Keratinocyte (primary cell): ENCODE results near the gene DPH1. TPM values are rescaled to one million over a fixed set of nuclear protein-coding genes. Genes with fewer than 3 reads are reported as not detected.

ENCODE experiments used
- DNase-seq: peaks from one replicate; pipeline ENCODE4 v3.0.0-alpha.2; 2011; ENCODE audit warnings: low read depth, missing footprints, low spot score
- FAIRE-seq: peaks from 2 replicates; lab custom pipeline; 2011; peaks lifted over from hg19 to GRCh38; lab: Jason Lieb, UNC
- H2AFZ ChIP-seq: 2 replicates; pipeline ENCODE4 v1.6.0; 2012; ENCODE audit warnings: low read length, control low read depth, inconsistent platforms; ENCODE audit not compliant: control insufficient read depth
- H3K27ac ChIP-seq: 2 replicates; pipeline ENCODE4 v1.5.1; 2011; ENCODE audit warnings: low read length; ENCODE audit not compliant: control insufficient read depth, insufficient read depth
- H3K27me3 ChIP-seq: 3 replicates; pipeline ENCODE4 v1.6.0; 2011; ENCODE audit warnings: low read length; ENCODE audit not compliant: control insufficient read depth, insufficient read depth; ENCODE audit errors: extremely low read depth
- H3K36me3 ChIP-seq, 2 experiments: 2 replicates in 1 of 2; 3 replicates in 1 of 2; pipeline ENCODE4 v1.5.1; 2011; ENCODE audit warnings: low read length in 2 of 2, mild to moderate bottlenecking in 1 of 2; ENCODE audit not compliant: control insufficient read depth in 2 of 2, insufficient read depth in 2 of 2; ENCODE audit errors: extremely low read depth in 1 of 2
- H3K4me1 ChIP-seq: 3 replicates; pipeline ENCODE4 v1.5.1; 2011; ENCODE audit warnings: low read length; ENCODE audit not compliant: control insufficient read depth, insufficient read depth; ENCODE audit errors: extremely low read depth
- H3K4me2 ChIP-seq: 3 replicates; pipeline ENCODE4 v1.6.0; 2011; ENCODE audit warnings: low read depth, low read length; ENCODE audit not compliant: control insufficient read depth, insufficient read depth; ENCODE audit errors: extremely low read depth
- H3K4me3 ChIP-seq, 3 experiments: fragments of 200-600 bp in 1 of 3; sonication (generic) in 1 of 3; 2 replicates in 2 of 3; 3 replicates in 1 of 3; pipeline ENCODE4 v1.5.1; 2011 to 2016; ENCODE audit warnings: low read length in 3 of 3, mild to moderate bottlenecking in 3 of 3, control low read depth in 2 of 3, inconsistent platforms in 1 of 3, low read depth in 1 of 3, mixed read lengths in 1 of 3, mixed run types in 1 of 3, moderate library complexity in 1 of 3; ENCODE audit not compliant: control insufficient read depth in 2 of 3, insufficient read depth in 2 of 3; ENCODE audit errors: extremely low read depth in 1 of 3
- H3K79me2 ChIP-seq: 2 replicates; pipeline ENCODE4 v1.6.0; 2012; ENCODE audit warnings: low read length; ENCODE audit not compliant: control insufficient read depth, insufficient read depth
- H3K9ac ChIP-seq: 3 replicates; pipeline ENCODE4 v1.6.0; 2011; ENCODE audit warnings: low read length; ENCODE audit not compliant: control insufficient read depth, insufficient read depth; ENCODE audit errors: extremely low read depth
- H3K9me1 ChIP-seq: 3 replicates; pipeline ENCODE4 v1.6.0; 2011; ENCODE audit warnings: low read length; ENCODE audit not compliant: control insufficient read depth, insufficient read depth; ENCODE audit errors: extremely low read depth
- H3K9me3 ChIP-seq: 2 replicates; pipeline ENCODE4 v1.5.1; 2012; ENCODE audit warnings: low read depth, low read length; ENCODE audit not compliant: control insufficient read depth
- H4K20me1 ChIP-seq: 3 replicates; pipeline ENCODE4 v1.6.0; 2011; ENCODE audit warnings: low read length; ENCODE audit not compliant: control insufficient read depth, insufficient read depth; ENCODE audit errors: extremely low read depth
- CTCF ChIP-seq, 3 experiments: IDR thresholded peaks in 1 of 3; conservative IDR thresholded peaks in 1 of 3; optimal IDR thresholded peaks in 1 of 3; 2 replicates in 2 of 3; 3 replicates in 1 of 3; pipeline versions ENCODE3 to v1.5.1; 2011; ENCODE audit warnings: low read length in 3 of 3, mild to moderate bottlenecking in 3 of 3, moderate library complexity in 2 of 3, control low read depth in 1 of 3, inconsistent platforms in 1 of 3; ENCODE audit not compliant: insufficient read depth in 2 of 3; ENCODE audit errors: extremely low read depth in 1 of 3
- EZH2 ChIP-seq: IDR thresholded peaks from one replicate; pipeline ENCODE4 v1.6.1; 2012; ENCODE audit warnings: inconsistent platforms, mild to moderate bottlenecking, low read length, moderate library complexity
- dilution Hi-C: fragments of 300-500 bp; cut with MboI; formaldehyde crosslinking; loops from one replicate; pipeline ENCODE4 v1.7.0; 2020; ENCODE audit warnings: low sequenced_read_pairs; ENCODE audit not compliant: extremely low pct_ligation_motif_present
- polyA plus RNA-seq, 5 experiments: library from polyadenylated mRNA; depleted of rRNA in 3 of 5; stranded (reverse) in 3 of 5; stranded (forward) in 1 of 5; unstranded in 1 of 5; fragments of >200 nt; gene quantifications; 1 replicate in 1 of 5; 2 replicates in 3 of 5; 3 replicates in 1 of 5; pipeline versions ENCODE4 v1.2.1 to v1.2.3, GENCODE V29; 2011 to 2012; ENCODE audit warnings: missing spikeins in 2 of 5, low read depth in 1 of 5, low replicate concordance in 1 of 5

The DPH1 gene
- polyA plus RNA-seq, 1 donor (not counting 4 experiments of a cell fraction or from before 2014, with no cell fraction given), result 18.9 TPM

GRCh38 chr17:2025622-2026309, 4.2 kb upstream of the DPH1 start:
- Histone ChIP-seq H3K9ac (peak overlapping the region; percentile 33), H2AFZ (peak overlapping the region; percentile 86), H3K9me3 (no peaks in the 10 kb centered on the region), H3K36me3 (no peaks in the 10 kb centered on the region), H3K4me1 (peaks cover 4% of the 10 kb centered on the region), H3K27ac (no peak overlapping the region), H3K4me2 (peak overlapping the region; percentile 73), H3K4me3 (peak overlapping the region; percentile 59 to 71 (median 67)), H3K79me2 (peaks cover 2% of the 10 kb centered on the region), H4K20me1 (no peaks in the 10 kb centered on the region), H3K27me3 (peaks cover 8% of the 10 kb centered on the region), H3K9me1 (no peaks in the 10 kb centered on the region)
- dilution Hi-C loops, result no loop called here
- FAIRE-seq (peak; percentile 79), DNase-seq (no peak)
- TF ChIP-seq CTCF (optimal IDR thresholded peaks at IDR 0.05 in 1 of 3, IDR thresholded peaks at IDR 0.05 in 1 of 3, conservative IDR thresholded peaks at IDR 0.05 in 1 of 3; ENCODE audit: extremely low read depth in 1 of 3, insufficient read depth in 2 of 3, low read length in 3 of 3) (peak; percentile 84 to 91 (median 88)), EZH2 (no peak)

GRCh38 chr17:2027528-2028233, 2.3 kb upstream of the DPH1 start:
- no peak overlapping the region for H3K4me2 ChIP-seq
- peaks cover 9% of the 10 kb centered on the region for H3K4me1 ChIP-seq
- peaks cover 8% of the 10 kb centered on the region for H3K27me3 ChIP-seq
- H2AFZ ChIP-seq, result no peak overlapping the region
- dilution Hi-C loops, result no loop called here
- no peak for TF ChIP-seq CTCF (optimal IDR thresholded peaks at IDR 0.05 in 1 of 3, IDR thresholded peaks at IDR 0.05 in 1 of 3, conservative IDR thresholded peaks at IDR 0.05 in 1 of 3; ENCODE audit: extremely low read depth in 1 of 3, insufficient read depth in 2 of 3, low read length in 3 of 3)
- no peak for TF ChIP-seq EZH2
- no peak overlapping the region for H3K9ac ChIP-seq
- H3K4me3 ChIP-seq, result no peak overlapping the region
- no peak for FAIRE-seq
- no peaks in the 10 kb centered on the region for H3K9me1 ChIP-seq
- H3K79me2 ChIP-seq, result peaks cover 5% of the 10 kb centered on the region
- no peak overlapping the region for H3K27ac ChIP-seq
- no peaks in the 10 kb centered on the region for H4K20me1 ChIP-seq
- H3K36me3 ChIP-seq, result no peaks in the 10 kb centered on the region
- no peak for DNase-seq
- no peaks in the 10 kb centered on the region for H3K9me3 ChIP-seq
